Astrocyte of the cerebellum (primary cell): ENCODE measurements around the gene RNF212.

ENCODE experiments used
- DNase-seq: peaks from one replicate; pipeline ENCODE4 v3.0.0-alpha.2; 2011; ENCODE audit warnings: low read depth
- H3K4me3 ChIP-seq: 2 replicates; pipeline ENCODE4 v1.5.1; 2011; ENCODE audit warnings: mild to moderate bottlenecking, low read depth, low read length, moderate library complexity
- in situ Hi-C: cut with HindIII; loops from 2 replicates; pipeline ENCODE4 v1.10.0; 2017; ENCODE audit warnings: low sequenced_read_pairs
- TF ChIP-seq, protein P1 (sequence below): IDR thresholded peaks from 2 replicates; pipeline ENCODE4 v1.5.1; 2012; ENCODE audit warnings: low read length, low read depth, moderate library complexity, mild to moderate bottlenecking; ENCODE audit errors: missing control alignments

The RNF212 gene

DNA sequence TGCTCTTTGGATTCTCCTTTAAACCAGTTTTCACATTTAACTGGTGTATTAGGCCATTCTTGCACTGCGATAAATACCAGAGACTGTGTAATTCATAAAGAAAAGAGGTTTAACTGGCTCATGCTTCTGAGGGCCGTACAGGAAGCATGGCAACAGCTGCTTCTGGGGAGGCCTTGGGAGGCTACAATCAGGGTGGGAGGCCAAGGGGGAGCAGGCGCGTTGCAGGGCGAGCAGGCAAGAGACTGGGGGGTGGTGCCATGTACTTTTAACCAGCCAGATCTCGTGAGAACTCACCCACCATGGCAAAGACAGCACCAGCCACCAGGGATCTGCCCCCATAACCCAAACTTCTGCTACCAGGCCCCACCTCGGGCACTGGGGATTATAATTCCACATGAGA lies 38.1 kb downstream of the RNF212 start:
- TF ChIP-seq, protein P1, sequence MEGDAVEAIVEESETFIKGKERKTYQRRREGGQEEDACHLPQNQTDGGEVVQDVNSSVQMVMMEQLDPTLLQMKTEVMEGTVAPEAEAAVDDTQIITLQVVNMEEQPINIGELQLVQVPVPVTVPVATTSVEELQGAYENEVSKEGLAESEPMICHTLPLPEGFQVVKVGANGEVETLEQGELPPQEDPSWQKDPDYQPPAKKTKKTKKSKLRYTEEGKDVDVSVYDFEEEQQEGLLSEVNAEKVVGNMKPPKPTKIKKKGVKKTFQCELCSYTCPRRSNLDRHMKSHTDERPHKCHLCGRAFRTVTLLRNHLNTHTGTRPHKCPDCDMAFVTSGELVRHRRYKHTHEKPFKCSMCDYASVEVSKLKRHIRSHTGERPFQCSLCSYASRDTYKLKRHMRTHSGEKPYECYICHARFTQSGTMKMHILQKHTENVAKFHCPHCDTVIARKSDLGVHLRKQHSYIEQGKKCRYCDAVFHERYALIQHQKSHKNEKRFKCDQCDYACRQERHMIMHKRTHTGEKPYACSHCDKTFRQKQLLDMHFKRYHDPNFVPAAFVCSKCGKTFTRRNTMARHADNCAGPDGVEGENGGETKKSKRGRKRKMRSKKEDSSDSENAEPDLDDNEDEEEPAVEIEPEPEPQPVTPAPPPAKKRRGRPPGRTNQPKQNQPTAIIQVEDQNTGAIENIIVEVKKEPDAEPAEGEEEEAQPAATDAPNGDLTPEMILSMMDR = no peak
- no peak overlapping the region for H3K4me3 ChIP-seq
- no peak for DNase-seq
- in situ Hi-C loops = no loop called here

DNA sequence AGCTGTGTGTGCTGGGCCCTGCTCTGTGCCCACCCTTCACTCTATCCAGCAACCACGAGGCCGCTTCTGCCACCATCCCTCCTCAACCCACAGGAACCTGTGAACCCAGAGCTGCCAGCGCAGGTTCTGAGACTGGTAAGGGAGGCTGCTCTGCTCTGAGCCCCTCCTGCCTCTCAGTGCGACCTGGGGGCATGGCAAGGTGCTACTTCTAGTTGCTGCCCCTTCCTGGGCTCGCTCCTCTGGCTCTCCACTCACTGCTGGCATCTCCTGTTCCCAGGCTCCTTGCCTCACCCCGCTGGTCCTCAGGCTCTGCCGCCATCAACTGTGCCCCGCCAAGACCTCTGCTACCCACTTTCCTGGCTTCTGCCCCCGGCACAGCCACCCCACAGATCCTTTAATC lies 39.3 kb downstream of the RNF212 start:
- in situ Hi-C loops = no loop called here
- H3K4me3 ChIP-seq = no peak overlapping the region
- DNase-seq = no peak
- TF ChIP-seq, protein P1 = no peak

DNA sequence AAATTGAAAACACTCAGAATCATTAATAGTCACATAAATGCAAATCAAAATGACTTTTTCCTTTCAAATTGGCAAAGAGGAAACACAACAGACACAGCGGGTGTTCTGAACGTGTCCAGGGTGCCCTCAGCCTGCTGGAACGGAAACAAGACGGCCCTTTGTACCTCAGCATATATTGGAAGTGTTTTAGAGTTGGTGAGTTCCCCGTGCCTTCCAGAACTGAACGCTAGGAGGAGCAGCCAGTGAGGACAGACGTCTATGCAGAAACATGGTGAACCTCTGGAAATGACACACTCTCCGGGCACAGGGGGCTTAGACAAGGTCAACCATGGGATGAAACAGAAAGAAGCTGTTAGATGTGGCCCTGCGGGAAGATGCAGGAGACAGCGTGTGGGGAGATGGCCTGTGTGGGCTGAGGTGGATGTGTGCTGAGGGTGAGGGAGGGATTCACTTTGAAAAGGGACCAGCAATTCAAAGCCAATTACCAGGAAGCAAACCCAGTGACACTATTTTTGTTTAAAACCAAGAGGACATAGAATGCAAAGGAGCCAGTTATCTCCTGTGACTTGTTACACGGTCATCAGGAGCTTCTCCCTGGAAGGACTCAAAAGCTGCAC lies 40.4 kb downstream of the RNF212 start:
- TF ChIP-seq, protein P1 = peak; percentile 86
- H3K4me3 ChIP-seq = no peak overlapping the region
- in situ Hi-C loops = no loop called here
- no peak for DNase-seq

DNA sequence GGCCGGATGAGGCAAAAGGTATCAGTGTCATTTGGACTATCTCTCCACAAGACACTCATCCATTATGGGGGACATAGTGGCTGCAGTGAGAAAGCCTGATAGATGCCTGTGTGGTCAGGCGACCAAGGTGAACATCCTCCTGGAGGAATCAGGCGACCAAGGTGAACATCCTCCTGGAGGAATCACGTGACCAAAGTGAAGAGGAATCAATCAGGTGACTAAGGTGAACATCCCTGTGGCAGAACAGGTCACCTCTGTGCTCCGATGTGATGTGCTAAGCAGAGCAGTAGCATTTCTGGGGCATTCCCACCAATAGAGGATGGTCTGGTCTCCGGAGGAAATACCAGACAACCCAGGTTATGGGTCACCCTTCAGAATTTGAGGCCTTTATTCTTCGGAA lies 44.0 kb downstream of the RNF212 start:
- in situ Hi-C loops = no loop called here

DNA sequence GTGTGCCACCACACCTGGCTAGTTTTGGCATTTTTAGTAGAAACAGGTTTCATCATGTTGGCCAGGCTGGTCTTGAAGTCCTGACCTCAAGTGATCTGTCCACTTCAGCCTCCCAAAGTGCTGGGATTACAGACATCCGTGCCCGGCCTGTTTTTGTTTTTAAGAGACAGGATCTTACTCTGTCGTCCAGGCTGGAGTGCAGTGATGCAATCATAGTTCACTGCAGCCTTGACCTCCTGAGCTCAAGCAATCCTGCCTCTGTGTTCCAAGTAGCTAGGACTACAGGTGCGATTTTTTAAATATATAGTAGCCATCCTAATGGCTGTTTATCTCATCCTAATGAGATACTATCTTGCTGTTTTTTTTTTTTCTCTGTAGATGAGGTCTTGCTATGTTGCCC lies 47.6 kb downstream of the RNF212 start:
- in situ Hi-C loops = no loop called here
- H3K4me3 ChIP-seq = no peak overlapping the region
- TF ChIP-seq, protein P1 = no peak
- DNase-seq = no peak

More for the DNA sequence above, 44.0 kb downstream of the RNF212 start:
- H3K4me3 ChIP-seq = no peak overlapping the region
- DNase-seq = no peak
- TF ChIP-seq, protein P1 = no peak

DNA sequence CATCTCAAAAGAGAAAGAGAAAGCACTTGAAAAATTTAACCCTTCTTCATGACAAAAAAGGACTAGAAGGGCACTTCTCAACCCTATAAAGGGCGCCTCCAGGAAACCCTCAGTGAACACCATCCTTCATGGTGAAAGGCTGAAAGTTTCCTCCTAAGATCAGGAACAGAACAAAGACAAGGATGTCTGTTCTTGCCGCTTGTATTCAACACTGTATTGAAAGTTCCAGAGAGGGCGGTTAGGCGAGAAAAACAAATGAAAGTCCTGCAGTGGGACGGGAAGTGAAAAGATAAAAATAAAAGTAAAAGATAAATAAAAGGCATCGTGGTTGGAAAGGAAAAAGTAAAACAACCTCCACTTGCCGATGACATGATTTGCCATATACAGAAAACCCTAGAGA lies 50.9 kb downstream of the RNF212 start:
- DNase-seq = no peak
- in situ Hi-C loops = no loop called here
- no peak overlapping the region for H3K4me3 ChIP-seq
- TF ChIP-seq, protein P1 = no peak
